Activated T-helper 1 cell treated with anti-CD3 and anti-CD28 coated beads, Interleukin-2, amount 50 U/mL, for 16 hours (primary cell): ENCODE measurements around the gene ELMOD3.
A peak's percentile ranks its signal among the peaks of the same experiment; 100 is the strongest.
"Not testable (repeated sequence)": the region's sequence is repeated elsewhere in the genome, so short reads cannot be mapped to it uniquely, and the experiment has no call there.

Experiments used
- DNase-seq, 2 donors: peaks; one replicate each; pipeline ENCODE4 v3.0.0-alpha.2; 2020; ENCODE audit warnings: low read depth in 1 of 2, low spot score in 1 of 2

ELMOD3 gene

DNA sequence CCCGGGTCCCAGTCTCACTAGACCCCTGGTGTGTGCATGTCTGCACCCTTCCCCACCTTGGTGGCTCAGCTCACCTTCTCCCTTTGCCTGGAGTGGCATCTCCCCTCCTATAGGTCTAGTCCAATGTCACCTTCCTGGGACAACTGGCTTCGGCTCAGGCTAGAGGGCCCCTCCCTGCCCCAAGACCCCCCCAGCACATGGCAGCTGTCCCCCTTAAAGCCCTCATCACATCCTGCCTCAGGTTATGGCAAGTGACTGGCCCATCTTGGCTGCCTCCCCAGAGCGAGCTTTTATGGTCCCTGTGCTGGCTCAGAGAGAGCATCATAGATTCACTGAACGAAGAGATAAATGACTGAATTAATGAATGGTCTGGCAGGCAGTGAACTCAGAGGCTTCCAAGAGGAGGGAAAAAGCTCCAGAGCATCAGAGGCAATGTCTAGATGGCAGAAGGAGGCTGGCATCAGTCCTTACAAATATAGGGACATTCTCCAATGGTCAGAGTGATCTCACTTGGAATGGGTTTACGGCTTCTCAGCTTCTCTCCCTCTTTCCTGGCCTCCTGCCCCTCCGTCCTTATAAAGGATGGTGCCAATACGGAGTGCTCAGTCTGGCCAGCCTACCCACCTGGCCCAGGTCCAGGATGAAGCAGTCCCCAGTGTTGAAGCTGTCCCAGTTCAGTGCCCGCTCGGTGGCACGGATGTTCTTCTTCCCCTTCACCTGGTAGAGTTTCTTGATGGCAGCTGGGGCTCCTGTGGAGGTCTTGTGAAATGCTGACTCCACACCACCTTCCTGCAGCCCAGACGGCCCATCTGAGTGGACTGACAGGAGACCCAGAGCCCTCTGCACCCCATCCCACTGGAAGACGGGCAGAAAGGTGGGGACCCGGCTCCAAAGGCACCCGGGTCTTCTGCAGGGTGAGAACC lies 46.2 kb downstream of the ELMOD3 start:
- DNase-seq, result no peak

DNA sequence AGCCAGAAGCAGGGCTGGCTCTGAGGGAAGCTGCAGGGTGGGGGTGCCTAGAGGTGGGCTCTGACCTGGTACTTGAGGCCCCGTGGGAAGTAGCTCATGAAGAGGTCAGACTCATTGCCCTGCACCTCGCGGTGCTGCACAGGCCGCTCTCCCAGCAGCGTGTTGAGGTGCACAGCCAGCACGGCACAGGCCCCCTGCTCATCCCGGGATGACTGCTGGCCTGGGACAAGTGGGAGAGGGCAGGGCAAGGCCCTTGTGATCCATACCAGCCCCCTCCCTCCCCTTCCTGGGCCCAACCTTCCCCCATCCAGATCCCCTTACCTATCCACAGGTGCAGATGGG lies 46.9 kb downstream of the ELMOD3 start:
- DNase-seq, result no peak

DNA sequence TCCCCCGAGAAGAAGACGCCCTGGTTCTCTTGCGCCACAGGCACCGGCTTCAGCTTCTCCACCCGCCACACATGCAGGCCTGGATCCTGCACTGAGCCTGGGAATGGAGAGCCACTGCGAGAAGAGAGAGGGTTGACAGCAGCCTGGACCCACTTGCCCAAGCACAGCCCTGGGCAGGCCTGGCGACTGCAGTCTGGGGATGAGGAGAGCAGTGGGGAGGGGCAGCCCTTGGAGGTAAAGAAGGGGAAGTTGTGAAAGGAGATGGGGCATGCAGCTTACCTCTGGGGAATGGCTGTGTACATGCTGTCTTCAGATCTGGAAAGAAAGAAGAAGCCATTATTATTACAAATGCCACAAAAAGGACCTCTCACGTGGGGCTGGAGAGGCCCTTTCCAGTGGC lies 47.3 kb downstream of the ELMOD3 start:
- DNase-seq, result no peak

DNA sequence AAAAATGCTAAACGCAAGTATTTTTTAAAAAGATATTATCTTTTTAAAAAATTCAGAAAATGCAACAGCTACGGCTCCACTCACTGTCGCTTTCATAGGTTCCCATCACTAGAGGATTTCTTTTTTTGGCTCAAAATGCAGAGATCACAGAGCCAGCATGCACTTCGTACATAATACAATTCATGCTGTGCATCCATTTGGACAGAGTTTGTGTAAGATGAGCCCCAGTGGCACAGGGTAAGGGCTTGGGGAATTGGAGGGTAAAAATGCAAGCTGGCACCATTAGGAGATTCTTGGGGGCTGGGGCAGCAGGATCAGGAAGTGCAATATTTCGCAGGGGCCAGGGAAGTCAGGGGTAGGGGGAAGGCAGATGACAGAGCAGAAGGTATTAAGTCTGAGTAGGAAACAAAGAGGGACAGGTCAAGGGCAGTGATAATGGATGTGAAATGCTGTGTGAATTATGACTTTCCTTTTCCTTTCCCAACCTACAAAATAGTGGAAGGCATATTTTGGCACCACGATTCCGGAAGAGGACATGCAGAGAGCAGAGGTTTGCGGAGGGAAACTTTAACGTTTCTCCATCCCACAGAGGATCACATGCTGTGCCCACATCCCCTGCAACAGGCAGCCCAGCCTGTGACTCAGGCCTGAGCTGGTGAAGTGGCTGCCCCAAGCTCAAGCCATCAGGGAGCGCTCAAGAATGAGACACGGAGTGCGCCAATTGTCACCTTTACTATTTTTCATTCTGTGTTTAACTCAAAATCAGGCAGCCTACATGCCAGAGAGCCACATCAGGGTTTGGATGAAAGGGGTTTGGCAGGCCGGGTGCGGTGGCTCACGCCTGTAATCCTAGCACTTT lies 50.9 kb downstream of the ELMOD3 start:
- DNase-seq, result peak; percentile 36 to 43

DNA sequence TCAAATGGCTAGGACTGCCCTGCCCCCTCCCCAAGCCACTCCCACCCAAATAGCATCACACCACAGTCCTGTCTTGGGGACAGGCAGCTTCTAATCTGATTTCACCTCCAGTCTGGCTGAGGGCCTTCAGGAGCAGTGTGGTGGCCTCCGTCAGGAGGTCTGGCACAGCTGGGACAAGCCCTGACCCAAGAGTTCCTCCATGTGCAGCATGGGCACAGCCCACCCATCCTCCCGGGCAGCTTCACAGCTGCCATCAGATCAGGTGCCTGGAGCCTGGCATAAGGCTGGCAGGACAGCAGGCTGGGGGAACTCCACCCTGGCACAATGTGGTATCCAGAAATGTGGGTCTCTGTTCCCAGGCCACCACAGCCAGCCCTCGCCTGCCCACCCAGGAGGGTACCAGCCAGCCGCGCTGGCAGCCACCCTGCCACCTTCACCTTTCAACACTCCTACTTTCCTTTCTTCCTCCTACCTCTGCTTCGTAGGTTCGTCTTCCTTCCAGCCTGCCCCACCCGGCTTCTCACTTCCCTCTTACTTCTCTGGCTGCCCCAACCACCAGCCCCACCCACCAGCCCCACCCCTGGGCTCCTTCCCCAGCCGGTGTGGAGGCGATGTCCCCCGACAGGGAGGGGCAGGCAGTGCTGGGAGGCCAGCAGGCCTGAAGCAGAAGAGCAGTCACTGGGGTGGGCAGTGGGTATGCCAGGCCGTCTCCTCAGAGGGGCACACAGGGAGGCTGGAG lies 55.4 kb downstream of the ELMOD3 start, which contains the start of gene CAPG:
Gene CAPG, minus strand, starts transcription at position 522 of the 739 bp plus-strand sequence. CDS start 8,221 bp downstream, outside the sequence.
- no peak for DNase-seq

DNA sequence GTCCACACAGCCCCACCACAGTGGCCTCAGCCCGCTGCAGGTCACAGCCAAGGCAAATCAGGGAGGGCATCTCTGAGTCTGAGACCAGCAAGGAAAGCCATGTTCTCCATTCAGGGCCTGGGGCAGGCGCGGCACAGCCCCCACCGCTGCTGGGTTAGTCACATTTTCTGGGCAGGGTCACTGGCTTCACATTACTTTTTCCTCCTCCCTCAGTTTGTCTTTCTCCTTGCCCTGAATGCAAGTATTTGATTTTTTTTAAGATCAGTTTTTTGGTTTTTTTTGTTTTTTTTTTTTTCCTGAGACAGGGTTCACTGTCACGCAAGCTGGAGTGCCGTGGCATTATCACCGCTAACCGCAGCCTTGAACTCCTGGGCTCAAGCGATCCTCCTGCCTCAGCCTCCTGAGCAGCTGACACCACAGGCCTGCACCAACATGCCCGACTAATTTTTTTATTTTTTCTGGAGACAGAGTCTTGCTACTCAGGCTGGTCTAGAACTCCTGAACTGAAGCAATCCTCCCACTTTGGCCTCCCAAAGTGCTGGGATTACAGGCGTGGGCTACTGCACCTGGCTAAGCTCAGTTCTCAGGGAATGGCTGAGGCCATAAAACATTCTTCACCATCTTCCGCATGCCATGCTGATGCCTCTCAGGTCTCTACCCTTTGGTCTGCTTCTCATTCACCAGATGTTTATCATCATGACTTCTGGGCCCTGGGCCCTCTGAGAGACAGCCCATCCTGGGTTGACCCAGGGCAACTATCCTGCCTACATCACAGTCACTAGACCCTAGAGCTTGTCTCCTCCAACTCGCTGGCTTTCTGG lies 56.2 kb downstream of the ELMOD3 start:
- DNase-seq, result no peak

DNA sequence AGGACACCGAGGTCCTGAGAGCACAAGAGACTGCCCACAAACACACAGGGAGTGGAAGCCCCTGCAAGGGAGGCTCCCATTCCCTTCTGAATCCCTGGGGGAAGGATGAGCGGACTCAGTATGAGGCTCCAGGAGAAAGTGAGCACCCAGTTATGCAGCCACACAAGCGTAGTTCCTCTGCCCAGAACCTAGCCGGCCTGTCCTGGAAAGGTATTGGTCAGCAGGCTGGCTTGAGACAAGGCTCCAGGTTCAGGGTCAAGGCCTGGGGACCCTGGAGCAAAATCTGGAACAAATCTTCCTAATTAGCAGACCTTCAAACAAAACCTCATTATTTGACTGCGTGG lies 56.8 kb downstream of the ELMOD3 start:
- no peak for DNase-seq

DNA sequence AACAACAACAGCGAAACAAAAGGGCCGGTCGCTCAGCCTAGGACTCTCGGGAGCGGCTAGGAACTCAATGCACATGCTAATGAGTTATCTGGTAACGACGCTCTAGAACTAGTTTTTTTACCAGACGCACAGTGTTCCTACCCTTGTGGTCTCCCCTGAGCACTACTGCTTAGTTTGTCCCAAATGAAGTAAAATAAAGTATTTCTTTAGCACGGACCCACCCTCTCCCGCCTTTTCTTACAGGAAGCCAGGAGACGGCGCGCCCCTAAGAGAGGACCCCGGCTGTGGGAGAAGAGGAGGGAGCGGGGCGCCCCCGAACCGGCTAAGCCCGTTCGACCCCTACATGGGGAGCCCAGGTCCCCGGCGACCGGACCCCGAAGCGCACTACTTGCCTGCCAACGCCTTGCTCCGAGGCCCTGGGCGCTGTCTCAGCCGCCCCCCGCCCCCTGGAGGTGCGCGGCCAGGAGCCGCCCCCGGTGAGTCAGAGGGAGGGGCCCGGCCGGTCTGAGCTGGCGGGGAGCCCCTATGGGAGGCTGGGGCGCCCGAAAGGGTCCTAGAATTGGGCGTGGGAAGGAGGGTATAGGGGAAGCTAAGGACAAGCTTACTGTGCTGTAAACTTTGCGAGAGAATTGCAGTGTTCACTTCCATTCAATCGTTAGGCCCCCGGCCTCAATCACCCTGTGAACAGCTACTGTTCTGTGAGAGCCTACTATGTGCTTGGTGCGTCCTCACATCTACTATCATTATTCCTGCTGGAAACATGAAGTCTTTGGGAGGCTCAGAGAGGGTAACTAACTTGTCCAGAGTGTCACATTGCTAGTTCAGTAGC lies 59.2 kb downstream of the ELMOD3 start:
- no peak for DNase-seq

DNA sequence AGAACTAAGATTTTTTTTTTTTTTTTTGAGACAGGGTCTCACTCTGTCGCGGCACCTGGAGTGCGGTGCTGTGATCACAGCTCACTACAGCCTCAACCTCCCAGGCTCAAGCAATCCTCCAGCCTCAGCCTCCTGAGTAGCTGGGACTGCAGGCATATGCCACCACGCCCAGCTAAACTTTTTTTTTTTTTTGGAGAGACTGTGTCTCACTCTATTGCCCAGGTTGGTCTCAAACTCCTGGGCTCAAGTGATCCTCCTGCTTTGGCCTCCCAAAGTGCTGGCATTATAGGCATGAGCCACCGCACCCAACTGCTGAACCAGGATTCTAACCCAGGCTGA lies 59.8 kb downstream of the ELMOD3 start:
- DNase-seq, result not testable (repeated sequence)

DNA sequence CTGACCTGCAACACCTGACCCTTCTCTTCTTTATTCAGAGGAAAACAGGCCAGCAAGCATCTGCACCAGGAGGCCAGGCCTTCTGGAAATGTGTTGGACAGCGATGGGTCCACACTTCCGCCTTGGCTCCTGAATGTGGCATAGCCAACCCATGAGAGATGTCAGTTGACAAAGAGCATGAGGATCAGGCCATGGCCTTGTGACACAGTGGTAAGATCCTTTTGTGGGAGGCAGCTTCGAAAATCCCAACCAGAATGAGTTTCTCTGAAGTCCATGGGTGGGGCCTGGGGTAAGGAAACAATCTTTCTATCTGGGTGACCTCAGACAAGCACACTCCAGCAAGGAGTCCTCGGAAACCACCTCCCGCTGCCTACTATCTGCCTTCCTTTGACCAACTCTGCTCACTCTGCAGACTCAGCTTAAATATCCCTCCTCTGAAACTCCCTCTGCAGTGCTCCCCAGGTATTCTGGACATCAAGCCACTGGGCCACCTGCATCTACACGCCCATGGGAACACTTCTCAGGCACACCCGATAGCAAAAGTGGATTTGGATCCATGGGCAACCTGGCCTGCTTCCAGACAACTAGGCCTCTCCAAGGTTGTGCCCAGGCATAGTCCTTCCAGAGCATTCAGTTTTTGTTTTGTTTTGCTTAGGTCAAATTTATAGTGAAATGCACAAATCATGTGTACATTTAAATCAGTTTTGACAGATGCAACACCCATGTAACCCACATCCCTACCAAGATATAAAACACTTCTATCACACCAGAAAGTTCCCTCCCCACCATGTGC lies 60.4 kb downstream of the ELMOD3 start:
- no peak for DNase-seq

DNA sequence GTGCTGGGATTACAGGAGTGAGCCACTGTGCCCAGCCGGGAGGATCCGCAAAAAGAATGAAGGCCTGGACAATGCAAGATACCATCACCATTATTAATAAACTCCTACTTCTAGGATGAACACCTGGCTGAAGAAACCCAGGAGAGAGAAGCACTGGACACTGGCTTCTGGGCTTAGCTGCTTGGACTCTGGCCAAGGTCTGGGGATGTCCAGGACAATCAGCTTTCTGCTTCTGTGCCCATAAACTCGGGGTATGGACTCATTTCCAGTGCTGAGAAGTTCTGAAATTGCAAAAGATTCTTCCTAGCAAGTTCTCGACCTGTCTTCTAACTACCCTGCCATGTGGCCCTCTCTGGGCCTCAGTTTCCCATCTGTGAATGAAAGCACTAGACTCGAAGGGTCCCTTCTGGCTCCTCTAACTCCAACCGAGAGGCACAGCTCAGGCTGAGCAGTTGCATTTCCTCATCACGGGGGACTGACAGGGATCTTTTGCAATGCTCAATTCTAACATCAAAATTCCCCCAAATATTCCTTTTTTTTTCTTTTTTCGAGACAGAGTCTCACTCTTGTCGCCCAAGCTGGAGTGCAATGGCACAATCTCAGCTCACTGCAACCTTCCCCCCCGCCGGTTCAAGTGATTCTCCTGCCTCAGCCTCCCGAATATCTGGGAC lies 61.5 kb downstream of the ELMOD3 start:
- DNase-seq, result no peak

DNA sequence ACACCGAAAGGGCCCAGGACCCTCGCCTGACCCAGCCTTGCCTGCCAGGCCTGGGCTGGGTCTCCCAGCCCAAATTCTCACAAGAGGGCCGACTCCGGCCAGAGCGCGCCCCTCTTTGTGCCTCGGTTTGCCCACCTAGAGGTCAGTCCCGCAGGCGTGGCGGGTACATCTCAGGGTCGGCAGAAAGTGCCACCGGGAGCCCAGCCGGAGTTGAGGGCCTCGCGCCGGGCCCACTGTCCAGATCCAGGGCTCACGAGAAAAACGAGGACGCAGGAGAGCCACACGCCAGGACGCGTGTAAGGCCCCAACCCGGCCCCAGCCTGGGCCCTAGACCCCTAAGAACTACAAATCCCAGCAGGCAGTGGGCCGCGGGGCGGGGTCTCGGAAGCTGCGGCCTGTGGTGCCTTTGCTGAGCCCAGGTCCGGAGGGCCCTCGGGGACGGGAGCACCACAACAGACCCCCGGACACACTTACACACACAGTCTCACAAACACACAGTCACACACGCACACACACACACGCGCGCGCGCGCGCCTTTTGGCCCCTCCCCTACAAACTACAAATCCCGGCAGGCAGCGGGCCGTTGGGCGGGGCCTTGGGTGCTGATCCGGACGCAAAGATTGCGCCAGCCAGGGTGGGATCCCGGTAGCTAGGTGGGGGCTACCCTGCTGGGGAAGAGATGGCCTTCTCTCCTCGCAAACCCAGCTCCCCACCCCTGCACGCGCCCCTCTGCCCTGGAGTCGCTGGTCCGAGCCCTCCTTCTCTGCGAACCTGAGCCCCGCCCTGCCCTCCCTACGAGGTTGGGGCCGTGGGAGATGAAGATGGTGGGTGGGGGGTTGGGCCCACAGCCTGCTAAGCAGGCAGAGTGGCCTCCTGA lies 63.8 kb downstream of the ELMOD3 start, which contains the start of gene SH2D6:
Gene SH2D6, plus strand, starts transcription at position 583 of the 877 bp plus-strand sequence. CDS start 10,752 bp downstream, outside the sequence.
- peak; percentile 68 to 71 for DNase-seq

DNA sequence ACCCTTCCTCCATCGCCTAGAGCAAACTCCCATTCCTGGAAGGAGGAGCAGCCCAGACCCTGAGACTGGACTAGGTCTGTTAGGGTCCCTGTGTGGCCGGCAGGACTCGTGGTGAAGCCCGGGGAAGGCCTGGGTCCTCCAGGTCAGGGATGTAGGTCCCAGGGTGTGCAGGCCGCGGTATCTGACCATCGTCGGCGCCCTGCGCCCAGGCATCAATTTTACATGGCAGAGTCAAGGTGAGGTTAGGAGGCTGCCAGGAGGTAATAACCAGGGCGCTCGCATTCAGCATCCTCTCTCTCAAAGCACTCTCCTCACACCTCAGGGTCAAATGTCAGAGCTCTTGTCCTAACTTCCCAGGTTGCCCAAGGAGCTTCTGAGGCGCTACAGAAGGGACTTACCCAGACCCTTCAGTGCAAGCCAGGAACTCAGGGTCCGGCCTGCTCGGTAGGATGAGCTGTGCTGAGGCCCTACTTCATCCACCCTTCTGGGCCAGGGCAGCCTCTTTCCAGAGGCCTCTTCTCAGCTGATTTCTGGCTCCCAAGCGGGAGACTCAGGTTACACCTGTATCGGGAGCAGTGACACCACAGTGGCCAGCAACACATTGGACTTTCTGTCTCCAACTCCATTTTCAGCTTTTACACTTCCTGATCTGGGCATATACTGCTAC lies 64.6 kb downstream of the ELMOD3 start:
- no peak for DNase-seq

DNA sequence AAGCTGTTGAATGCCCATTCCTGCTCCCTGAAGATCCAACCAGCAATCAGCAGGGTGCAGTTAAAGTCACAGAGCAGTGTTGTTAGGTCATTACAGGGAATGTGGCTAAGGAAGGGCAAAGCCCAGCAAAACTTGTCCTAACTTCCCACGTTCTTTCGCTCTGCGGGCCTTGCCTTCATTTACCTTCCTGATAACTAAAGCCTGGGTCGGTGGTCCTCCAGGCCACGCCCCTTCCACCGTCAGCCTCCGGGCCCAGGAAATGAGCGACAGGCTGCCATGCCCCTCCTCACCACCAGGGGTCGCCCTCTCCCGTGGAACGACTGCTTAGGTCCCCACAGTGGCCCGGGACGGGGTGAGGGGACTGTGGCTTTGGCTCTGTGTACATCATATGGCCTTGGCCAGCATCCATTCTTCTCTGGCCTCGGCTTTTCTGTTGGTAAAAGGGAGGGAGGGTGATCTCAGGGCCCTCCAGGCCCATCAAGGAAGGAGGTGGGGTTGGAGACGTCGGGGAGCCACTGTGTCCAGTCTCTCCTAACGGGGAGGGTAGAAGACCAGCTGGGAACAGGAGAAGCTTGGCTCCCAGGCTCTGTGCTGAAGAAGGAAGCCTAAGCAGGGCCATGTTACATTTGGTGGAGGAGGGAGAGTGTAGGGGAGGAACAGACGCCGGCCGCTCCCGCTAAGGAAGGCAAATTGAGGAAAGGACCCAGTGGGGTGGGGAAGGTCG lies 66.1 kb downstream of the ELMOD3 start:
- peak; percentile 84 to 93 for DNase-seq

DNA sequence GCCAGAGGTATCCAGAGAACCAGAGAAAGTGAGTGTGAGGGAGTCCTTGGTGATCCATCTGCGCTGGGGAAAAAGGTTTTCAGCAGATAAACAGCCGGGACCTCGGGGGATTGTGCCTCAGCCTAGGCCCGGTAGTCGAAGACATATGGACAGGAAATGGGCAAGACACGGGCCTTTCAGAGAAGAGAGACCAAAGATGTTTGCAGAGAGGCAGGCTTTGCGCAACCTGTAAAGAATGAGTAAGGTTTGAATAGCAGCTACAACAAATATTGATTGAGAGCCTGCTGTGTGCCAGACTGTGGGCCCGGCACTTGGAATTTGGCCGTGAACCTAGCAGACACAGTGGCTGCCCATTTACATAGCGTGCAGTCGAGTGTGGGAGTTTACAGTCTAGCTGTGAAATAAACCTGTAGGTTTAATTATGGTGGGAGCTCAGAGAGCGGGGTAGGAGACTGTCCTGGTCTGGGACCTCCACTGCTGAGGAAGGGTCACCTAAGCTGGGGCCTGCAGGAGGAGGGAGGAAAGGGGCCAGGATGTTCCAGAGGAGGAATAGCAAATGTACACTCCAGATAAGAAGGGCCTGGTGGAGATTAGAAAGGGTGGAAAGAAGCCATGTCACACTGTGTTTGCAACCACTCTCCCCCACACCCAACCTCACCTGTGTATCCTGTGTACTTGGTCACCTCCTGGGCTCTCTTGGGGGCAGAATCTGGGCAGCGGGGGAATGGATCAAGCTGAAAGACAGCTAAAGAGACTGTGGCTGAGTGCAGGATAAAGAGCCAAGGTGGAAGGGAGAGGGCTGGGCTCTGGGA lies 66.9 kb downstream of the ELMOD3 start:
- no peak for DNase-seq
